Smooth muscle cell (in vitro differentiated cells): ENCODE data around the gene PAK6. TPM values are rescaled to one million over a fixed set of nuclear protein-coding genes. Genes with fewer than 3 reads are reported as not detected.

ENCODE experiments used
- DNase-seq: peaks from one replicate; lab custom pipeline; 2025; ENCODE audit not compliant: unreplicated experiment; lab: John Stamatoyannopoulos, UW
- H2AFZ ChIP-seq: fragments of 200-600 bp; sonication (generic); 2 replicates; pipeline ENCODE4 v1.6.0; 2016; ENCODE audit warnings: antibody characterized with exemption, low read depth, mild to moderate bottlenecking
- H3F3A ChIP-seq: fragments of 200-600 bp; sonication (generic); 2 replicates; pipeline ENCODE4 v1.6.0; 2017; ENCODE audit warnings: antibody characterized with exemption, low read depth
- H3K27ac ChIP-seq: fragments of 200-600 bp; sonication (generic); 2 replicates; pipeline ENCODE4 v1.5.1; 2016; ENCODE audit warnings: low read depth, mild to moderate bottlenecking
- H3K27me3 ChIP-seq: fragments of 200-600 bp; sonication (generic); 2 replicates; pipeline ENCODE4 v1.6.1; 2016; ENCODE audit warnings: low read depth, mild to moderate bottlenecking
- H3K36me3 ChIP-seq: fragments of 200-600 bp; sonication (generic); 2 replicates; pipeline ENCODE4 v1.5.1; 2016; ENCODE audit warnings: low read depth
- H3K4me1 ChIP-seq: fragments of 200-600 bp; sonication (generic); 2 replicates; pipeline ENCODE4 v1.5.1; 2016; ENCODE audit warnings: low read depth
- H3K4me2 ChIP-seq: fragments of 200-600 bp; sonication (generic); 2 replicates; pipeline ENCODE4 v1.6.0; 2016; ENCODE audit warnings: mild to moderate bottlenecking
- H3K4me3 ChIP-seq: fragments of 200-600 bp; sonication (generic); 2 replicates; pipeline ENCODE4 v1.5.1; 2016; ENCODE audit warnings: mild to moderate bottlenecking
- H3K79me2 ChIP-seq: fragments of 200-600 bp; sonication (generic); 2 replicates; pipeline ENCODE4 v1.6.0; 2016; ENCODE audit warnings: low read depth, mild to moderate bottlenecking
- H3K9ac ChIP-seq: fragments of 200-600 bp; sonication (generic); 2 replicates; pipeline ENCODE4 v1.6.0; 2016; ENCODE audit warnings: low read depth
- H3K9me3 ChIP-seq: fragments of 200-600 bp; sonication (generic); replicated peaks from 2 replicates; pipeline ENCODE4 v1.5.1; 2016; ENCODE audit warnings: low read depth
- H4K20me1 ChIP-seq: fragments of 200-600 bp; sonication (generic); 2 replicates; pipeline ENCODE4 v1.6.0; 2016; ENCODE audit warnings: low read depth
- WGBS: methylation state at CpG from one replicate; pipeline ENCODE4 v1.1.7; 2016; ENCODE audit warnings: low lambda C conversion rate; 5-methylcytosine and 5-hydroxymethylcytosine counted together
- polyA plus RNA-seq: library from polyadenylated mRNA; unstranded; fragments of >200 nt; fragmentation: Nextera tagmentation; extraction: Ambion mirVana; gene quantifications from 2 replicates; pipeline ENCODE4 v1.2.1, GENCODE V29; 2016
- total RNA-seq: library from RNA; depleted of rRNA; stranded (reverse); fragments of >200 nt; gene quantifications from 2 replicates; pipeline ENCODE4 v1.2.3, GENCODE V29; 2014
- TF ChIP-seq, protein P1 (sequence below): fragments of 200-600 bp; sonication (generic); IDR thresholded peaks from 2 replicates; pipeline ENCODE4 v1.5.1; 2017; ENCODE audit warnings: borderline replicate concordance, mild to moderate bottlenecking, antibody characterized with exemption; ENCODE audit not compliant: insufficient read depth, poor library complexity, severe bottlenecking

The PAK6 gene
- total RNA-seq = 1.6 and 3.2 TPM in 2 replicates
- 0.29 and 2.2 TPM in 2 replicates for polyA plus RNA-seq

DNA sequence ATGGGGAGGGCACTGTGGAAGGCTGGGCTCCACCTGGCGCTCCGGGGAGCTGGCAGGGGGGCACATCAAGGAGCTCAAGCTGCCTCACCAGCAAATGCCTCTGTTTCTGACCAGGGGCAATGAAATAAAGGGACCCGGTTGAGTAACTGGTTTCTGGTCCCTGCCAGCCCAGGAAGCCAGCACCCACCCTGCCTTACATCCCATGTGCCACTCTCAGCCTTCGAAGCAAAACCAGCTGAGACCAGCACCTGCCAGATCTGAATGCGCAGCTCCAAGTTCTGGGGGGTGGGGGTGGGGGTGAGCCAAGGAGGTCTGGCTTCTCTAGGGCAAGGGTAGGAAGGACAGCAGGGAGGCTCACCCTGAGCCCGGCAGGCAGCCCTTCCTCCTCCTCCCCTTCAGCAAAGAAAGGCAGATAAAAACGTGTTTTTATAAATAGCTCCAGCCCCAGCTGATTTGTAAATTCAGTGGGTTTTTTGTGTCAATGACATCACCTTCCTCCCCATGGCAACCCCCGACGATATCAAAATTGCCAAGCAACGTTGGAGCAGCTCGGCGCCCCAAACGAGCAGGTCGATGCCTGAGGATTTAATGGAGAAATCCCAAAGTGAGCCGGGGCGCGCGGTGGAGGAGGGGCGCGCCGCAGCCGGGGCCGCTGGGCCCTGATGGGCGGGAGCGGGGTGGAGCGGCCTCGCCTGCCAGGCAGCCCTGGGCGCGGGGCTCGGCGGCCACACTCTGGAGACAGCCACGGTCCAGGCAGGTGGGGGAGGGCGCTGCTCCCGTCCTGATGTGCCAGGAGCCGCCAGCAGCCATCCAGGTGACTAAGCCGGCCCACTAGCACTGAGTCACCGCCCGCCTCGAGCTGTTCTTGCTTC, at the start of gene PAK6:
Gene PAK6, plus strand, starts transcription at position 532 of the 872 bp plus-strand sequence. CDS start 25,723 bp downstream, outside the sequence.
- WGBS = 13% methylated on average over 22 of the region's 39 CpGs
- TF ChIP-seq, protein P1, sequence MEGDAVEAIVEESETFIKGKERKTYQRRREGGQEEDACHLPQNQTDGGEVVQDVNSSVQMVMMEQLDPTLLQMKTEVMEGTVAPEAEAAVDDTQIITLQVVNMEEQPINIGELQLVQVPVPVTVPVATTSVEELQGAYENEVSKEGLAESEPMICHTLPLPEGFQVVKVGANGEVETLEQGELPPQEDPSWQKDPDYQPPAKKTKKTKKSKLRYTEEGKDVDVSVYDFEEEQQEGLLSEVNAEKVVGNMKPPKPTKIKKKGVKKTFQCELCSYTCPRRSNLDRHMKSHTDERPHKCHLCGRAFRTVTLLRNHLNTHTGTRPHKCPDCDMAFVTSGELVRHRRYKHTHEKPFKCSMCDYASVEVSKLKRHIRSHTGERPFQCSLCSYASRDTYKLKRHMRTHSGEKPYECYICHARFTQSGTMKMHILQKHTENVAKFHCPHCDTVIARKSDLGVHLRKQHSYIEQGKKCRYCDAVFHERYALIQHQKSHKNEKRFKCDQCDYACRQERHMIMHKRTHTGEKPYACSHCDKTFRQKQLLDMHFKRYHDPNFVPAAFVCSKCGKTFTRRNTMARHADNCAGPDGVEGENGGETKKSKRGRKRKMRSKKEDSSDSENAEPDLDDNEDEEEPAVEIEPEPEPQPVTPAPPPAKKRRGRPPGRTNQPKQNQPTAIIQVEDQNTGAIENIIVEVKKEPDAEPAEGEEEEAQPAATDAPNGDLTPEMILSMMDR = no peak

DNA sequence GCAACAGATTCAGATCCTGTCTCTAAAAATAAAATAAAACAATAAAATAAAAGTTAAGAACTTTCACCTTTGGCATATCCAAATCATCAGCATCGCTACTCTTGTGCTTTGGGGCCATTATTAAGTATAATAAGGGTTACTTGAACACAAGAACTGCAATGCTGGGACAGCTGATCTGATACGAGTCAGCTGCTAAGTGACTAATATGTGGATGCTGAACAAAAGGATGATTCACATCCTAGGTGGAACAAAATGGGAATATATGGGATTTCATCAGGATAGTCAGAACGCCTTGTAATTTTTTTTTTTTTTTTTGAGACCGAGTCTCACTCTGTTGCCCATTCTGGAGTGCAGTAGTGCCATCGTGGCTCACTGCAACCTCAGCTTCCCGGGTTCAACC, 48.3 kb upstream of the PAK6 start:
- H3K9ac ChIP-seq = no peak overlapping the region
- H3K4me3 ChIP-seq = no peak overlapping the region
- H3K9me3 ChIP-seq = no peaks in the 10 kb centered on the region
- no peaks in the 10 kb centered on the region for H3K27me3 ChIP-seq
- H3K79me2 ChIP-seq = no peaks in the 10 kb centered on the region
- no peaks in the 10 kb centered on the region for H3K4me1 ChIP-seq
- H3F3A ChIP-seq = no peaks in the 10 kb centered on the region
- no peak overlapping the region for H3K4me2 ChIP-seq
- H4K20me1 ChIP-seq = no peaks in the 10 kb centered on the region
- TF ChIP-seq, protein P1 = no peak
- no peak for DNase-seq
- no peak overlapping the region for H3K27ac ChIP-seq
- 88% methylated on average over 6 of the region's 6 CpGs for WGBS
- no peak overlapping the region for H2AFZ ChIP-seq
- no peaks in the 10 kb centered on the region for H3K36me3 ChIP-seq

More for the DNA sequence above, at the start of gene PAK6:
- Histone ChIP-seq H3K4me3 (peak within 1 kb of the TSS; percentile 49), H3K79me2 (no peaks in the 10 kb centered on the region), H4K20me1 (no peaks in the 10 kb centered on the region), H3K9ac (peak within 1 kb of the TSS; percentile 40), H3K4me2 (peak within 1 kb of the TSS; percentile 89), H3K27ac (no peak within 1 kb of the TSS), H3K36me3 (no peaks in the 10 kb centered on the region), H3F3A (no peaks in the 10 kb centered on the region), H3K4me1 (peaks cover 5% of the 10 kb centered on the region), H3K27me3 (peaks cover 19% of the 10 kb centered on the region), H3K9me3 (no peaks in the 10 kb centered on the region), H2AFZ (peak within 1 kb of the TSS; percentile 67)
- DNase-seq = no peak

DNA sequence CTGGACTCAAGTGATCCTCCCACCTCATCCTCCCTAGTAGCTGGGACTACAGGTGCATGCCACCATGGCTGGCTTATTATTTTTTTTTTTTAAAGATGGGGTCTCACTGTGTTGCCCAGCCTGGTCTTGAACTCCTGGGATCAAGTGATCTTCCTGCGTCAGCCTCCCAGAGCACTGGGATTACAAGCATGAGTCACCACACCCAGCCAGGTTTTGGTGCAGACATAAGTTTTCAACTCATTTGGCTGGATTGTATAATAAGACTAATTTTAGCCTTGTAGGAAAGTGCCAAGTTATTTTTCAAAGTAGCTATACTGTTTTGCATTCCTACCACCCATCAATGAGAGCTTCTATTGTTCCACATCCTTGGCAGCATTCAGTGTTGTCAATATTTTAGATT, 45.9 kb upstream of the PAK6 start:
- Histone ChIP-seq H3K4me1 (no peaks in the 10 kb centered on the region), H3K9ac (no peak overlapping the region), H2AFZ (no peak overlapping the region), H3K27ac (no peak overlapping the region), H3K4me3 (no peak overlapping the region), H3K36me3 (no peaks in the 10 kb centered on the region), H3K27me3 (no peaks in the 10 kb centered on the region), H3K9me3 (no peaks in the 10 kb centered on the region), H3K4me2 (no peak overlapping the region), H3K79me2 (no peaks in the 10 kb centered on the region), H4K20me1 (no peaks in the 10 kb centered on the region), H3F3A (no peaks in the 10 kb centered on the region)
- TF ChIP-seq, protein P1 = no peak
- 50% methylated on average over 1 of the region's 1 CpG for WGBS
- no peak for DNase-seq

DNA sequence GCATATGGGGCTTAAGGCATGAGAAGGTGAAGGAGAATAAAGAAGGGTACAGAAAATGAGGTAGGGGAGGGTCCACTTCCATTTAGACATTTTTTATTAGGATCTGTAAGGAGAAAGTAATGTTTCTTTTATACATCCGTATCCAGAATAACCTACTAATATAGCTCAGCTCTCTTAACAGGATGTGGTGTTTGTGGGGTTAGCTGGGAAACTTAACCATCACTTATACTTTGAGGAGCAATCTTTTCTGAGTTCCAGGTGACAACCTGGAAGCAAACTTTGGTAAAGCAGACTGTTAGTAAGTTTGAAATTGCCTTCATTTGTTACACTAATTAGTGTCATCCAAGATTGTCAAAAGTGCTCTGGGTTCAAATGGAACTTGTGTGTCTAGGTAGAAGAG, 41.4 kb upstream of the PAK6 start:
- WGBS = 100% methylated on average over 1 of the region's 1 CpG
- H3K36me3 ChIP-seq = peaks cover 2% of the 10 kb centered on the region

More for the DNA sequence above, 41.4 kb upstream of the PAK6 start:
- Histone ChIP-seq H3K27ac (no peak overlapping the region), H3K4me2 (no peak overlapping the region), H3K4me3 (no peak overlapping the region), H3K27me3 (no peaks in the 10 kb centered on the region), H3F3A (no peaks in the 10 kb centered on the region), H3K9me3 (no peaks in the 10 kb centered on the region), H3K4me1 (no peaks in the 10 kb centered on the region), H3K9ac (no peak overlapping the region), H2AFZ (no peak overlapping the region), H3K79me2 (no peaks in the 10 kb centered on the region), H4K20me1 (no peaks in the 10 kb centered on the region)
- TF ChIP-seq, protein P1 = no peak
- no peak for DNase-seq
